ENCODE results near the gene DEPDC1B. TPM values are rescaled to one million over a fixed set of nuclear protein-coding genes. Genes with fewer than 3 reads are reported as not detected.
"Not testable (repeated sequence)": the region's sequence is repeated elsewhere in the genome, so short reads cannot be mapped to it uniquely, and the experiment has no call there.

Gene DEPDC1B
- total RNA-seq, 1 donor: 3.8 TPM

DNA sequence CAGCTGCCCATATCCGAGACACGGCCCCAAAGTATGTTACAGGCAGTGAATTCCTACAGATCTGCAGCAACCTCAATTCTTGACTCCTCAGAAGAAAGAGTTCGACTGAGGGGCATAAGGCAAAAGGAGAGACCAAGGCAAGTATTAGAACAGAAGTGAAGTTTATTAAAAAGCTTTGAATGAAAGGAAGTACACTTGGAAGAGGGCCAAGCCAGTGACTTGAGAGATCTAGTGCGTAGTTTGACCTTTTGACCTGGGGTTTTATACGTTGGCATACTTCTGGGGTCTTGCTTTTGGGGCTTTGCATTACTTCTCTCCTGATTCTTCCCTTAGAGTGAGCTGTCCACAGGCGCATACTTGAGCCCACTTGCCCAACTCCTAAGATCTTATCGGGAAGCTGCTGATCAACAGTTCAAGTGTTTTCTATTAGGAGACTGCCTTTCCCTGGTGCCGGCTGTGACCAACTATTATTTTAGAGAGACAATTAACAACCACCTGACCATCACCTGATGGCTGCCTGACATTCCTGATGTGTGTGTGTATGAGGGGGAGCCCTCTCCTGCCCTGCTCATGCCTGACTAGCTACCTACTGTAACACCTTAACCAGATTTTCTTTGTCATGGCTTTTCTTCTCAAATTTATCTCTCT lies 1.5 kb upstream of the DEPDC1B start:
- peak in 1 of 3 donors; percentile 43 for DNase-seq (ENCODE audit: low read depth in 2 of 3, low spot score in 2 of 3)

DNA sequence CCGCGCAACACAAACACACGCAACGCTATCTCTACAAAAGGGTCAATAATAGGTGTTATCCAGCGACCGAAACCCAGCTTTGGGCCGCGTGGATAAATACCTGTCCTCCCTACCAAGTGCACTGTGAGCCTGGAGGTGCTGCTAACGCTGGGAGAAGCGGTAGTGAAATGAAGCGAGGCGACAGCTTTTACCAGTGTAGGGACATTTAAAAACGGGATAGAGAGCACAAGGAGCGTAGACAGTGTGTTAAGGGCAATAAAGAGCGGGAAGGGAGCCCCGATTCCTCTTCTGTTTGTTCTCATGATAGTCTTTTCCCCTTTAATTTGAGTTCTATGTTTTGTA lies 421 bp upstream of the DEPDC1B start:
- peak in 2 of 3 donors; percentile 25 to 41 for DNase-seq (ENCODE audit: low read depth in 2 of 3, low spot score in 2 of 3)

- no peak for DNase-seq (ENCODE audit: low read depth in 2 of 3, low spot score in 2 of 3)
Observed at GRCh38 chr5:60699288-60699608, 718 bp downstream of the DEPDC1B start.

DNA sequence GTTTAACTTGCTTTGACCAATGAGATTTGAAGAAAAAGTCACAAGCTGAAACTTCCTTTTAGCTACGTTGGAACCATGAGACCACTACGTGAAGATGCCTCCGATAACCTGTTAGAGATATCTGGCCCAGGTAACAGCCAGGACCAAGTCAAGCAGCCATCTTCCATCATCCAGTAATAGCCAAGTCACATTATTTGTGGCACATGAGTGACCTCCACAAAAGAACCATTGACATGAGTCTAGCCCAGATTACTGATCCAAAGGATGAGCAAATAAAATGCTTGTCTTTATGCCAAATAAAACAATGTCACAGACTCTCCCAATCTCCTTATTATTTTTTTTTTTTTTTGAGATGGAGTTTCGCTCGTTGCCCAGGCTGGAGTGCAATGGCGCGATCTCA lies 1.6 kb downstream of the DEPDC1B start:
- no peak for DNase-seq (ENCODE audit: low read depth in 2 of 3, low spot score in 2 of 3)

- no peak for DNase-seq (ENCODE audit: low read depth in 2 of 3, low spot score in 2 of 3)
Observed at GRCh38 chr5:60690326-60690725, 9.6 kb downstream of the DEPDC1B start.

GRCh38 chr5:60688980-60689379 lies 11.0 kb downstream of the DEPDC1B start:
- DNase-seq (ENCODE audit: low read depth in 2 of 3, low spot score in 2 of 3): no peak

DNA sequence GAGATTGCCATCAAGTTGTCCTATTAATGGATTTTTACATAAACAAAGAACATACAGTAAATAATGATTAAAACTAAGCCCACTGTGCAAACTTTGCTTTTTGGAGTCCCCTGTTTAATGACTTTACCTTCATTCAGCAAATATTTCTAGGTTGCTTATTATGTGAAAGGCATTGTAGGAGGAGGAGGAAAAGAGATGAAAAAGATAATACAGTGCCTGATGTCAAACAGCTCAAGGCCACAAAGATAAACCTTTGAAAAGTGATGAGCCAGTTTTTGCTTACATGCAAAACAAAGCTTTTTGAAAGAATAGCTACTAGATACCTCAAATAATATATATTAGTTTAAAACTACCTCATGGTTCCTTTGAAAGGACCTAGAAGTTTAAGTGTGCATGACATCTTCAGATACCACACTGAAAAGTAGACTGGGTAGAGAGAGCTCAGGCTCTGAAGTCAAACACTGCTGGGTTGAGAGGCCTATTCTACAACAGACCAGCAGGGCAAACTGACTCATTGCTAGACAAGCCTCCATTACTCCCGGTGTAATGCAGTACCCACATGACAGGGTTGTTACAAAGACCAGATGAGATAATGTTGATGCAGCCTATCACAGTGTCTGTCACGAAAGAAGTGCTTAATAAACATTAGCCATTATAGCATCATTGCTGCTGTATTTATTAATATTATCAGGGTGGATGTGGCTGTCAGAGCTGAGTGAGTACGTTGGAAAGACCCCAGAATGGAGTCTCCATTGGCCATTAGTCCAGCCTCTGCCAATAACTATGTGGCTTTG lies 11.8 kb downstream of the DEPDC1B start:
- DNase-seq (ENCODE audit: low read depth in 2 of 3, low spot score in 2 of 3): peak in 1 of 3 donors; percentile 43

DNA sequence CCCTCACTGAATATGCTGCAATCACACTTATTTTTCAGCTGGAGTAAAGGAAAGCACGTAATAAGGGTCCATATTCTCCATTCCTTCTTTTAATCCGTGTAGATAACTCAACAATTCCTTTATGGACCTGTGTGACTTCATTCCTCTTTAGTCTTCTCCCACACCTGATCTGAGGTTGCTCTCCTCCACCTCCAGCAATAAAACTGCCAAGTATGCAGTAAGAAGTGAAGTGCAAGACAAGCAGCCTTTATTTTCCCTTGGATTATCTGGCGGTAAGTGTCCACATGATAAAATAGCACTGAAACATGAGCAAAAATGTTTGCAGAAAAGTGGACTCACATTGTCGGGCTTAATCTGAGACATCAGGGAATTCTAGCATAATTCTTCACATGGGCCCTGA lies 13.8 kb downstream of the DEPDC1B start:
- DNase-seq (ENCODE audit: low read depth in 2 of 3, low spot score in 2 of 3): no peak

DNA sequence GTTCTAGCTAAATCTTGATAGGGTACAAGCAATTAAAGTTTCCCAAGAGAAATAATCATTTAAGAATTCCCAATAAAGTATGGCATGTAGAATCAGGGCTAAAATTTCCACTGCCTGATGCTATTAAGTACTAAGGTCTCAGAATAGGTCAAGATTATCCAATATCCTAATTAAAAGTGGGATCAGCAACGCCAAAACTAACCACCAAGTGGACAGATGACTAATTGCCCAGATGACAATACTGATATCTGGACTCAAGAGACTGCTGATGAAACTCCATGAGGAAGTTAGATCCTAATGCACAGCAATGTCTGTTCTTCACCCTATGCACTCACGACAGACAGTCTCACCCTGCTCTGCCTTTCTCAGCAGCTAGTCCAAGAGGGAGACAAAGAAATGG lies 14.3 kb downstream of the DEPDC1B start:
- no peak for DNase-seq (ENCODE audit: low read depth in 2 of 3, low spot score in 2 of 3)

DNA sequence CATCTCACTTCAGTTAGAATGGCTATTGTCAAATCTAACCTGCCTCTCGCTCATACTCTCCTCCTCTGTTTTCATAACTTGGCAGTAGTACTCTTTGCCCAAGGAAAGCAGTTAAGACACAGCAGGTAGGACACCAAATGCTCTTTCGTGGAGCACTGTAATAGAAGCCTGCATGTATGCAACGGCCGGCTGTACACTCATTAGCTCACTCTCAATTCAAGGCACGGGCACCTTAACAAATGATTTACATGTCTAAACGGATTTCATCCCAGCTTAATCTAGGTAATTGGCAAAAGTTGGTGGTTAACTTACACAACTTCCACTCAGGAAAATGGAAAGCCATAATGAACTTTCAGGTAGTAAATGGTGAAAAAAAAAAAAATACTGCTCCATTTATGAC lies 14.9 kb downstream of the DEPDC1B start:
- no peak for DNase-seq (ENCODE audit: low read depth in 2 of 3, low spot score in 2 of 3)

GRCh38 chr5:60682007-60682406 lies 18.0 kb downstream of the DEPDC1B start:
- not testable (repeated sequence) for DNase-seq (ENCODE audit: low read depth in 2 of 3, low spot score in 2 of 3)

- no peak for DNase-seq (ENCODE audit: low read depth in 2 of 3, low spot score in 2 of 3)
Observed at GRCh38 chr5:60679816-60680215, 20.1 kb downstream of the DEPDC1B start.

- peak in 2 of 3 donors; percentile 55 to 79 for DNase-seq (ENCODE audit: low read depth in 2 of 3, low spot score in 2 of 3)
Observed at GRCh38 chr5:60677850-60678664, 21.9 kb downstream of the DEPDC1B start.

DNA sequence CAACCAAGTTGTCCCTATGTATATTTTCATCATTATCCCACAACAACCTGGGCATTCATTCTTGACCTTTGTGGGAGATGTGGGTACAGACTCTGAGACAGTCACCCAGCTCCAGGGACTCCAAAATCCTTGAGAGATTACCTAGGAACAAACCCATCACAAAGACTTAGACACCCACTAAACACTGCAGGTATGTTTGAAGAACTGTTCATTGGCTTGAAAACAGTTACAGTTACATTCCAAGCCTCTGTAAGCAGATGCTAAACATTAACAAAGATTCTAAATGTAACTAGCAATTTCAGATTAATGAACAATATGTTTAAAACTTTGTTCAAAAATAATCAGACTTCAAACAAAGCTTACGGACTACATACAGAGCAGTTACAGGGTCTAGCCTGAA lies 24.7 kb downstream of the DEPDC1B start:
- no peak for DNase-seq (ENCODE audit: low read depth in 2 of 3, low spot score in 2 of 3)

- DNase-seq (ENCODE audit: low read depth in 2 of 3, low spot score in 2 of 3): no peak
Observed at GRCh38 chr5:60674251-60675069, 25.5 kb downstream of the DEPDC1B start.

GRCh38 chr5:60673334-60673733 lies 26.6 kb downstream of the DEPDC1B start:
- no peak for DNase-seq (ENCODE audit: low read depth in 2 of 3, low spot score in 2 of 3)

GRCh38 chr5:60672693-60673264 lies 27.2 kb downstream of the DEPDC1B start:
- no peak for DNase-seq (ENCODE audit: low read depth in 2 of 3, low spot score in 2 of 3)

DNA sequence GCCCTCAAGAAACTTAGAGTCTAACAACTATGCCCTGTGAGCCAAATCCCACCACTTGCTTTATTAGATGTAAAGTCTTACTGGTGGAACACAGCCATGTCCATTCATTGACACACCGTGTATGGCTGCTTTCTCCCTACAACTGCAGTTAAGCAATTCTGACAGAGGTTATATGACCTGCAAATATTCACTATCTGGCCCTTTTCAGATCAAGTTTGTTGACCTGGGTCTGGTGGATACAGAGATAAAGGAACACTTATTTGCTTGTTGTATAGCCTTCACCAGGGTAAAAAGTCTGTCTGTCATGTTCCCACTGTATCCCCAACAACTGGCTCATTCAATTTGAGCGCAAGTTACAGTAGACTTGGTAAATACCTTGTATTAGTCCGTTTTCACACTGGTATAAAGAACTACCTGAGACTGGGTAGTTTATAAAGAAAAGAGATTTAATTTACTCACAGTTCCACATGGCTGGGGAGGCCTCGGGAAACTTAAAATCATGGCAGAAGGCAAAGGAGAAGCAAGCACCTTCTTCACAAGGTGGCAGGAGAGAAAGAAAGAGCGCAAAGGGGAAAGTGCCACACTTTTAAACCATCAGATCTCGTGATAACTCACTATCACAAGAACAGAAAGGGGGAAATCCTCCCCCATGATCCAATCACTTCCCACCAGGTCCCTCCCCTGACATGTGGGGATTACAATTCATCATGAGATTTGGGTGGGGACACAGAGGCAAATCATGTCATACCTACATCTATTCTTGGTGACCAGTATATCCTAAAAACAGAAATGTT lies 27.9 kb downstream of the DEPDC1B start:
- DNase-seq (ENCODE audit: low read depth in 2 of 3, low spot score in 2 of 3): no peak

DNA sequence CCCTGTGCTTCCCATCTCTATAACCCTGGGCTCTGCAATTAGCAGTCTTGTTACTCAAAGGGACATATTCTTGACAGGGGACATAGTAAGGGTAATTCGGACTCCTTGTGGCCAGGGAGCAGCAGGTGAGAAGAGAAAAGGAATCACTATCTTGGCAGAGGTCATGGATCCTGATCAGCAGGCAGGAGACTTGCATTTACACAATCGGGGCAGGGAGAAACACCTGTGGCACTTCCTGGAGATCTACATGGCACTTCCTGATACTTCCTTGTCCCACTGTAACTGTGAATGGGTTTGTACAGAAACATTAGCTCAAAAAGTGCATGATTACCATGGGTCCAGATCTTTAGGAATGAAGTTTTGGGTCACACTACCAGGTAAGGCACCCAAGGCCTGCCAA lies 29.2 kb downstream of the DEPDC1B start:
- DNase-seq (ENCODE audit: low read depth in 2 of 3, low spot score in 2 of 3): no peak
